Stimulated activated CD8-positive, alpha-beta memory T cell treated with anti-CD3 and anti-CD28 coated beads, Interleukin-4, amount 100 ng/mL, for 4 hours (primary cell): ENCODE results near the gene PCDH12.
A peak's percentile ranks its signal among the peaks of the same experiment; 100 is the strongest.

Source experiments
- DNase-seq, 2 donors: peaks; one replicate each; pipeline ENCODE4 v3.0.0-alpha.2; 2020; ENCODE audit warnings: low read depth in 2 of 2, low spot score in 1 of 2

PCDH12 gene

GRCh38 chr5:141958113-141958512, at the start of gene PCDH12:
Gene PCDH12, minus strand, starts transcription at chr5:141958202. Its CDS starts 351 bp downstream, at chr5:141957851.
- DNase-seq = no peak

GRCh38 chr5:142007237-142007544, 49.2 kb upstream of the PCDH12 start:
- DNase-seq = no peak

GRCh38 chr5:142006363-142007236, 48.6 kb upstream of the PCDH12 start:
- DNase-seq = no peak

- DNase-seq = no peak
Observed at GRCh38 chr5:142003266-142003800, 45.3 kb upstream of the PCDH12 start.

- DNase-seq = no peak
Observed at GRCh38 chr5:142000704-142001484, 42.9 kb upstream of the PCDH12 start.

- no peak for DNase-seq
Observed at GRCh38 chr5:142000173-142000572, 42.2 kb upstream of the PCDH12 start.

- no peak for DNase-seq
Observed at GRCh38 chr5:141997358-141997960, 39.5 kb upstream of the PCDH12 start.

GRCh38 chr5:141995656-141996055, 37.7 kb upstream of the PCDH12 start:
- DNase-seq = no peak

GRCh38 chr5:141994511-141995136, 36.6 kb upstream of the PCDH12 start:
- no peak for DNase-seq

GRCh38 chr5:141992349-141992963, 34.5 kb upstream of the PCDH12 start:
- DNase-seq = peak; percentile 47 to 82

- no peak for DNase-seq
Observed at GRCh38 chr5:141989720-141990119, 31.7 kb upstream of the PCDH12 start.

GRCh38 chr5:141986072-141986471, 28.1 kb upstream of the PCDH12 start:
- no peak for DNase-seq

- no peak for DNase-seq
Observed at GRCh38 chr5:141982626-141983025, 24.6 kb upstream of the PCDH12 start.

GRCh38 chr5:141978389-141978788, 20.4 kb upstream of the PCDH12 start:
- no peak for DNase-seq

- no peak for DNase-seq
Observed at GRCh38 chr5:141976176-141976575, 18.2 kb upstream of the PCDH12 start.

- no peak for DNase-seq
Observed at GRCh38 chr5:141973871-141974595, 16.0 kb upstream of the PCDH12 start.

GRCh38 chr5:141969783-141970771, 12.1 kb upstream of the PCDH12 start:
- no peak for DNase-seq

- DNase-seq = peak; percentile 60 to 84
Observed at GRCh38 chr5:141968914-141969608, 11.1 kb upstream of the PCDH12 start, which contains the start of gene RNF14. Gene RNF14, plus strand, starts transcription at chr5:141969105. Its CDS starts 4,484 bp downstream, at chr5:141973589.
